GM21576 (cell line): ENCODE measurements around the gene SMAD6.
"Not testable (repeated sequence)": the region's sequence is repeated elsewhere in the genome, so short reads cannot be mapped to it uniquely, and the experiment has no call there.

Experiments
- ATAC-seq: cut with Tn5 transposase; IDR thresholded peaks from one replicate; pipeline ENCODE4 v1.9.1; 2021; ENCODE audit warnings: mild to moderate bottlenecking, moderate library complexity; ENCODE audit not compliant: unreplicated experiment

The SMAD6 gene

DNA sequence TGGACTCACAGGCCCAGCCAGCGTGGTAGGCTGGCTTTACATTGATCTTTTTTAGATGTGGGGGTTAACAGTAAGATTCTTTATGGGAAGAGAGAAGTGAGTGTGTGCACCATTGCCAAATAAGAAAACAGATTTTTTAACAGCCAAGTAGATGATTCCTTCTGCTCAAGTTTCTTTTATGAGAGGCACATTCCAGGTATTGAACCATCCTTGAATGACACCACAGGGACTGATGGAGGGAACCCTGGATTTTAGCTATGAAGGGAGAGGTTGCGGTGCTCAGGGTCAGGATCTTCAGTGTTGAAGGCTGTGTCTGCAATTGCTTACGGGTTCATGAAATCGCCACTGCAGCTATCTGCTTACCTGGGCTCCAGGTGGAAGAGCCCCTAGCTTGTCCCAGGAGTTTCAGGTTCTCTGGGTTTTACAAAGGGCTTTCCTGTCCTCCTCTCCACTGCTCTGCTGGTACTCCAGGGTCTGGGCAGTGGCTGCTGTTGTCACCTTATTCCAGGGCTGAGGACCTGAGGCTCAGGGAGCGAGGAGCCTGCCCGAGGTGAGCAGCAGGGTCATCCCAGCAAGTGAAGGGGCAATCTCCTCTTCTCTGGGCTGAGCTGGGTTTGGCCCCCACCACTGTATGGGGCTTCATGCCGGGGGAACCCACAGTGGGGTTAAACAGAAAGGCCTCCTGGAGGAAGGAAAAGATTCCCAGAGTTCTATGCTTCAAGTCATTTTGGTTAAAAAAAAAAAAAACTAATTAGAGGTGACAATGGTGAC, 53.4 kb downstream of the SMAD6 start:
- no peak for ATAC-seq

DNA sequence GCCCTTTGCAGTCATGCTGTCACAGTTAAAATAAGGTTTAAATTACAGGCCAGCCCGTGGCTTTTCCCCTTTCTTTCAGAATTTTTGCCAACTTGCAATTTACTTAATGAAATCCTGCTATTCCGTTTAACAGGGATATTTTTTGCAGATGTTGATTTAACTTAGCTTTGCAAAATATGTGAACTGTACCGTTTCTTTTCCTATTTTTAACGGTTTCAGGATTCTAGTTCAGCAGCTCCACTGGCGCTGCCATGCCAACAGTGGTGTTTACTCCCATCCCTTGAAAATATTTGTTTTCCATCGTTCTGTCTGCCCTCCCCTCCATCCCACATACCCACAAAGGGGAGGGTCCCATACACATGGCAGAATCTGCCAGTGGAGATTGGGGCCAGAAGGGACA, 54.3 kb downstream of the SMAD6 start:
- no peak for ATAC-seq

DNA sequence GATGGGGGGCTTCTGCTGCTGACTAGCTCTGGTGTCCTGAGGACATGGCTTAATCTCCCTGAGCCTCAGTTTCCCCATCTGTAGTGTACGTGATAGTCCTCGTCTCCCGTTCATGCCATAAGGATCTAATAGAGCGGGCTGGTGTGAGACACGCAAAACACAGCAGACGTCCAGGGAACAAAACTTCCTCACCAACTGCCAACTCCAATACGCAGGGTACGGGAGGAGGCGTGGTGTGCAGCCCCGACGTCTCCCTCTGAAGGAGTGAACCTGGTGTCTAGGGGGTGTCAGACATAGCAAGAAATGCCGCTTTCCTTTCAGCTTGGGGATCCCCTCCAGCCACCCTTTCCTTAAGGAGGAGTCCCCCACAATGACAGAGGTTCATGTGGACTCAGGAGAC, 55.0 kb downstream of the SMAD6 start:
- no peak for ATAC-seq

DNA sequence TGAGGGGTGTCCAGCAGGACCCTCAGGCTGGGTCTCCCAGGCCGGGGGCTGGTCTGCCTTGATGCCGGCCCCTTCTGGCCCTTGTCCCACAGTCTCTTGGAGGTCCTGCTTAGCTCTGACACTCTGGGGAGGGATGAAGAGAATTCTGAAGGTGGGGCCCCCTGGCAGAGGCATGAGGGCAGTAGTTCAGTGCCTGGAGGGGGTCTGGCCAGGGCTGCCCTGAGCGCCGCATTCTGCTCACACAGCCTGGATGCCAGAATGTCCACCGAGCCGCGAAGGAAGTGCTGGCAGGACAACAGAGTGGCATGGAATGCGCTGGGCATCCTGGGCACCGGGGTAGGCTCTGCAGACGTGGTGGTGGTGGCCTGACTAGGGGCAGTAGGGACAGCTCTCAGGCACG, 55.5 kb downstream of the SMAD6 start:
- ATAC-seq, result no peak

DNA sequence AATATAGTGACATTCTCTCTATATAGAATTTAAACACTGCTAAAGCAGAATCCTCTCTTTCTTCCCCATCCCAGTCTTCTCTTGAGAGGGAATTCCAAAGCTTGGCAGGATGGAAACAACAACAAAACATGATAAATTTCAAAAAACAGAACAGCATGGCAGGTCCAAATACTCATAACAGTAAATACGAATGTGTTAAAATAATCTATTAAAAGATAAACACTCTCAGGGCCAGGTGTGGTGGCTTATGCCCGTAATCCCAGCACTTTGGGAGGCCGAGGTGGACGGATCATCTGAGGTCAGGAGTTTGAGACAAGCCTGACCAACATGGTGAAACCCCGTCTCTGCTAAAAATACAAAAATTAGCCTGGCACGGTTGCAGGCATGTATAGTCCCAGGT, 56.2 kb downstream of the SMAD6 start:
- ATAC-seq, result not testable (repeated sequence)

DNA sequence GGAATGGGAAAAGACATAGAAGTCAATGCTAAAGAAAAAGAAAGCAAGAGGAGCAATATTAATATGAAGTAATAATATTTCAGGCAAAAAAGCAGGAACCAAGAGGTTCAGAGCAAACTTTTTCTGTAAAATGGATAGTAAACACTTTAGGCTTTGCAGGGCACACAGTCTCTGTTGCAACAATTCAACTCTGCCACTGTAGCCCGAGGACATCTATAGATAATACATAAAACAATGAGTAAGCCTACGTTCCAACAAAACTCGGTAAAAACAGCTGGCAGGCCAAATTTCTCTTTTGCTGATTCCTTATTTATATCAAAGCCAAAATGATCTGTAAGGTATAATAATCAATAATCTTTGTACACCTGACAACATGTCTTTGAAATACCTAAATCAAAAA, 56.8 kb downstream of the SMAD6 start:
- no peak for ATAC-seq

DNA sequence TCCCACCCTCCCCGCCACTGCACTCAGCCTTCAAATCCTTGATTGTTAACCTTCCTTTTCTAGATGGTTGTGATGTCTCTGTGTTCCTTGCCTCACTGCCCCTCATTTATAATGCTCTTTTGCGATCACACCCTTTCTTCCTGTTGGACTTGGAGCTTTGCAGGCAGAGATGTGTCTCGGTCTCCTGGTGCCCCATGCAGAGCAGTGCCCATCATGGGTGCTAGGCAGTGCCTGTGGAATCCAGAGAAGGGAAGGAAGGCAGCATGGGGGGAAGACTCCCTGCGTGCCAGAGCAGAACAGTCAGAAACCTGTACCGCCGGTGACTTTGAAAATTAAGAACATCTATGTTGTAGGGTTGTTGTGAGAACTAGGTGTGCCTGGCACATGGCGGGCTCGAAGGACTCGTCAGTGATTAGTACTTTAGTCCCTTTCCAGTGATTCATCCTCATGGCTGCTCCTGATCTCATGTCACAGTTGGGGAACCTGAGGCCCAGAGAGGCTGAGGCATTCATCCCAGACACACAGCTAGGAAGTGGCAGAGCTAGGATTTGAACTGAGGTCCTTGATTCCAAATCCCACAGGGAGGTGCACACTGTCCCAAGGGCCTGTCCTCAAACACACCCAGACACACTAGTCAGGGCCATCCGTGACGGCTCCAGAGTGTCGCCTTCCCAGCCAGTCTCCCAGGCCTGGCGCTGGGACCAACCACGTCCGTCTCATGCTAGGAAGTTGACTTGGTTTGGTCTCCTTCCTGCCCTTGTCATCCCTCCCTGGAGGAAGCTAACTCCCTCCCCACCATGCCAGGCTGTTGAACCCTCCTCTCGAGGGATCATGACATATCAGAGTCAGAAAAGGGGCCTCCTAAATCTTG, 58.3 kb downstream of the SMAD6 start:
- no peak for ATAC-seq

DNA sequence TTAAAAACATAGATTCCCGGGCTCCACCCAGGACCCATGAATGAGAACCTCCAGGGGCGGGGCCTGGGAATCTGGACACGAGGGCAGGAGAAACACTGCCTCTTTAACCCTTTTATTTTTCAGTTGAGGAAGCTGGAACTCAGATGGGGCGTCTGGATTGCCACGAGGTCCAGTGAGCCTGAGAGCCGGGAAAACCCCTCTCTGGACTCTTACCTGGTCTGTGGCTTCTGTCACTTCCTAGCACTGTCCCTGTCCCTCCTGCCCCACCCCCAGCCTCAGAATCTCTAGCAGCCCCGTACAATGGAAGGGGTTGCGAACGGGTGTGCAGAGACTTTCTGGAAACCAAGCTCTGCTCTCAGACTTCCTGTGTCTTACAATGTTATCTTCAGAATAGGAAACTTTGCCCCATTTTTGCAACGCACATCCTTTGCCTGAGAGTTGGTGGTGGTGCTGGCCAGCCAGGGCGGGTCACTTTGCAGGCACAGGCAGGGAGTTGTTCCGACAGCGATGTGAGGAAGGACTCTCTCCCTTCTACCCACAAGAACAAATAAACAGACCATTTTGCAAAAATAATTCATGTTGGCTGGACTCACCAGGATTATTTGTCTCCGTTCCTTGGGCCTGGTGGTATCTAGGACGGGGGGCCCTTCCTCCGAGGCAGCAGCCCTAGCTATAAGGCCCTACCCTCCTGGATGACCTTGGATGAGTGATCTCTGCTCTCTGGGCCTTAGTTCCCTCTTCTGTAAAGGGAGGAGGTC, 59.1 kb downstream of the SMAD6 start:
- ATAC-seq, result no peak

DNA sequence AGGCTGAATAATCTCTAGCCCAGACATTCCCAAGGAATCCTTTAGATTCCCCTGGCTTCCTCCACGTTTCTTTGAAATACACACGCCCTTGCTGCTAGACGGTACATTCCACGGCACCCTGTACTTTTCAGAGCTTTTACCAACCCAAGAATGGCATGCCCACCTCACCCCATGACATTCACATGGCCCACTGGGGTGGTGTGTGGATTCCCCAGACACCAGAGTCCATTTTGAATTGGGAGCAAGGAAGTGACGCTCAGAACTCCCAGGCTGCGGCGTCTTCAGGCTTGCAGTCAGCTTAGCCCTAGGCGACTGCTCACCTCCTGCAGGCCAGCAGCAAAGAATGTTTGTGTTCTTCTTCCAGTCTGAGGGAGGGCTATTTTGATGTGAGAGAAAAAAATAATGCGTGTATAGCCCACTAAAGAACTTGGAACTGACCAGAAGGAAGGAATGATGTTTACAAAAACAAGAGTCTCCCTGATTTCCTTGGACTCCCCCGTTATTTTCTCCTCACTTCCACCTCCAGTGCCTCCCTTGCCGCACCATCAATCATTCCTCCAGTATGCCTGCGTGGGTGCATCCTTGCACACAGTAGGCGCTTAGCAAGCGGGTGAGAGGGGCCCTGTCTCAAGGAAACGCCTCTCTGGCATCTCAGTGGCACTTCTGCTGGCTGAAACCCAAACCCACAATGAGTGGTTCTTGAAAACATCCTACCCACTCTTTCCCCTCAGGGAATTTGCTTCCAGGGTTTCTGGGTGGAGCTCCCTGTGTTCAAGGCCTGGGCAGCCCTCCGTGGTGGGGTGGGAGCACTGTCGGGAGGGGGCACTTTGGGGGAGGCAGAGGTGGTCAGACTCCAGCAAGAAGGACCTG, 59.9 kb downstream of the SMAD6 start:
- ATAC-seq, result no peak

DNA sequence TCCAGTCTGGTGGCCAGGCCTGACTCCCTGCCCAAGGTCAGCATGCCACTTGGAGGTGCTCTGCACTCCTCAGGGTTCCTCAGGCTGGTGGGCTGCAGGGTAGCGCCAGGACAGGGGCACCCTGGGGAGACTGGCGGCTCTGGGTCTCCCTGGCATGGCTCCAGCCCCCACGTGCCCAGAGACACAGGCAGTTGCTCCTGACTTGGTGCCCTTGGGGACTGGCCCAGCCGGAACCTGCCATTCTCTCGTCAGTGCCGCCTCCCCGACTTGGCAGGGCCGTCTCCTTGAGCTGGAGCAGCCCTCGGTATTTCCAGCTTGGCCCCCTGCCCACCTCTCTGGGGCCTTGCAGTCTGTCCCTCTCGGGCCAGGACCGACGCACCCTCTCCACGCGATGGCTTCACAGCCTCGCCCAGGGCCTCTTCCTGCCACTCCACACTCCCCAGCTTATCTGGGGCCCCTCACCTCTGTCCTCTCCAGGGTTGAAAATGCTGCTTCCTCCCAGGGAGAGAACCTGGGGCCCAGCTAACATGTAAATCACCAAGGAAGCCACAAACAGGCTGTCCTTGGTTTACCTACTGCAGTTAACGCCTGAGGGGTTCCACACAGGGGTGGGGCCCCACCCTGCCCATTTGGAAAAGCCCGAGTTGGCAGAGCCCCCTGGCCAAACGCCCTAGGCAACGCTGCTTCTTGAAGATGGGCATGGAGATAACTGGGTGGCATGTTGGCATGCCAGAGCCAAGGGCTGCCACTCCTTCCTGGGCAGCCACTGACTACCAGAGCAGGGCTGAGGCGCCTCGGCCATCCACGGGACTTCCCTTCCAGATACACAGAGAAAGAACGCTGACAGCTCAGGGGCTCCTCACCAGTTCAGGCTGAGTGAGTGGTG, 61.4 kb downstream of the SMAD6 start:
- ATAC-seq, result no peak

DNA sequence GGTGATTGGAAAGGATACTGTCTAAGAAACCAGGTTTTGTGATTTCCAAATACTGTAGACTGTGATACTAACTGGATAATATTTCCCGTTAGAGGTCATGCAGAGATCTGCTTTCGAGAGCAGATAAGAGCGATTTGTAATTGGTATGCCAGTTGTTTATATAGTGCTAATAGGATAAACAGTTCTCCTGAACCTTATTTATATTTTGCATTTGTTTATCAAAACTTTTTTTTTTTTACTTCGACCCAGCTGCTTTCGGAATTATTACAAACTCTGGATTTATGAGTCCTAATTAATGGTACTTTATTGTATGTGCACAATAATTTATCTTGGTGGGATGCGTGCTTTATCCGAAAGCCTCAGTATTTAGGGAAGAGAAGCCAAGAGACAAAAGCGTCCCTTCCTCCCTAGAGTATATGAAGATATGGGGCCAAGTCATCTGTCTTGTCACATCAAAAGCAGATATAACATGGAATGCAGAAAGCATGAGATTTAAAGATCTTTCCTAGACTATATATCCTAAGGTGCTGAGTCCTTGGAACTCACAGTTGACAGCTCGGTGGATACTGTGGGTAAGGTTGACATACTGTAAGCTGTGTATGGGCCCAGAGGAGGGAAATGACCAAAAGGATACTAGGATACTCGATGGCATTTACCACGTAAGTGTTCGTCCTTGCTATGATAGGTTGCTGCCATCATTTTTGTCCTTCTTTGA, 62.2 kb downstream of the SMAD6 start:
- no peak for ATAC-seq

DNA sequence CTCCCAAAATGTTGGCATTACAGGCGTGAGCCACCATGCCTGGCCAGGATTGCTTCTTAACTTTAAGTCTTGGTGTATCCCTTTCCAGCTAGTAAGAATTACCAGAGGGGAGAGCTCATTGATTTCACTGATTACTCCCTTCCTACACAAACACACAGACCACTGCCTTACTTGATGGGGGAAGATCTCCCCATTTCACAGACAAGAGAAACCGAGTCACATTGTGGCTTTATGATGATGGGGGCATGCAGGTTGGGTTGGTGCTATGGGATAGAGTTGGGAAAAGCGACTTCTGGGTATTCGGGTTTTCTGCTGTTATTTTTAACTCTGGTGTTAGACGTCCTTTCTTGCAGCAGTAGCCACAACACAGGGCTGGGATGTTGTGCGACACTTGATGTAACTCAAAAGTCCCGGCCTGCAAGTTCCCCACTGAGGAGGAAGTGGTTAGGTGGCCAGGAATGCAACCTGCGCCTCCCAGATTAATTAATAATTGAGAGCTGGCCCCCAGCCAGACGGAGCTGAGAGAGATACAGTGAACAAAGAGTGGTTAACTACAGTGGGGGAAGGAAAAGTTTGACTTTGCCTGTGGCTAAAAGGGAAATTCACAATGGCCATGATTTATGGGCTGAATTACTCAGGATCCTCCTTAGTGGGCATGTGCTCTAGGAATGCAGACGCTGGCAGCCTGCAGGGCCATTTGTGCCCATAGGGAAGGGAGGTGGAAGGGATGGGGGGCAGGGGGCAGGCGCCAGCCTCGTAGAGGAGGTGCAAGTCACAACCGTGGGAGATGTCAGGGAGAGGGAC, 63.6 kb downstream of the SMAD6 start:
- ATAC-seq, result peak; percentile 55

DNA sequence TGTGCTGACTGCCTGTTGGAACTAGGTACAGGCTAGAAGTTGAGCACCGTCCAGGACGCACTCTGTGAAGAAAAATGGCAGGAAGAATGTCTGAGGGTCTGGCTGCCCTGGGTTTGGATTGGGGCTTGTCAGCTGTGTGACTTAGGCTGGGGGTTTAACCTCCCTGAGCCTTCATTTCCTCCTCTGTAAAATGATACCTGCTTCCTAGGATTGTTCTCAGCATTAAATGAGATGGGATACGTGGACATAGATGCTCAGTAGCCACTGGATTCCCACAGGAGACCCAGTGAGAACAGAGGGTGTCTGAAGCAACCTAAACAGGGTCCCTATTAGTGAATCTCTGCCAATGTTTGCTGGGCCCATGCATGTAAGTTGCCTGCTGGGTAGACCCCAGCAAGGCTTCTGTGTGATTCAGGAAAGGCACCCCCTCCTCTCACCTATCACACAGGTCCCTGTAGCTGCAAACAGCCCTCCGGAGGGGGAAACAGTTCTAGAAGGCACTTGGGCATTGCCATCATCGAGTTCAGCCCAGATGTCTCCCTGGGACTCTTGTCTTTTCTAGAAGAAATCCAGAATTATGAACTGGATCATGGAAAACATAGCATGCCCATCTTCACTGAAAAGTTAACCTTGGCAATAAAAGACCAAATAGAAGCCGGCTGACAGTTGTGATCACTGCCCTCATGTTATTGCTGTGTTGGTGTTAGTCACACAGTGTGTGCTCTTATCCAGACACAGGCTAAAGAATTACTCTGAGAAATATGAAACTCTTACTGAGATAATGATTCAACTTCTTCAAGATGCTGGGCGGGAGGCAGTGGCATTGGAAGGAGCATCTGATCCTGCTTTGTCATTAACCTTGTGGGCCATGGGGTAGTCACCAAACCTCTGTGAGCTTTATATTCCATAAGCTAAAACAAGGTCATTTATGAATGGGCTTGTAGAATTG, 64.5 kb downstream of the SMAD6 start:
- no peak for ATAC-seq

DNA sequence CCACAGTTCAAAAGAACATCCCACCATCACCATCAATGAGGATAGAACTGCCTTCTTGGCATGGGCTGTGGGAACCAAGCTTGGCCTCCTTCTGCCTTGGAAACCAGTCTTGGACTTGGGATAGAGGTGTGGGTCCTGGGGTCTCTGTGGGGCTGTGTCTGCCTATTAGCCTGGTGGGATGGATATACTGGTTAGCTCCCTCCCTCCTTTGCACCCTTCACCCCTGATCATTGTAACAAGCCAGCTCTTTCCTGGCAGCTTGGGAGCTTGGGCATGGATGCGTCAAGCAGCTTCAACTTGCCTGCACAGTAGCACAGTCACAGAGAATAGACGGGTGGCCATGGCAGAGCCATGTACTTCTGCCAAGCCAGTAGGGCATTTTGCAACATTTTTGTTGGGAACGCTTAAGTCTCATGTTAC, 65.2 kb downstream of the SMAD6 start:
- ATAC-seq, result no peak

DNA sequence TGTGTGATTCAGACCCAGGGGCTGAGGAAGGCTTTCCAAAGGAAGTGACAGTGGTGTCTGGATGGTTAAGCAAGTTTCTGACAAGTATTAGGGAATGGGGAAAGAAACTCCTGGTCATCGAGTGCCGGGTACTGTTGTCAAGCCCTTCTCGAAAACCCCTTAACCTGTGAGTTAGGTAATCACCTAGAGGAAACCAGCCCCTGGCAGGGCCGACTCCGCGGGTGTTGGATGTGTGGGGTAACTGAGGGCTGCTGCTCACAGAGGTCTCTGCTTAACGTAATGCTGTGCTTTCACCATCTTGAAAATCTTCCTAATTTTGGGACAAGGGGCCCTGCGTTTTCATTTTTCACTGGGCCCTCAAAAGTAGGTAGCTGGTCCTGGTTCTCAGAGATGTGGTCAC, 67.0 kb downstream of the SMAD6 start:
- ATAC-seq, result no peak

DNA sequence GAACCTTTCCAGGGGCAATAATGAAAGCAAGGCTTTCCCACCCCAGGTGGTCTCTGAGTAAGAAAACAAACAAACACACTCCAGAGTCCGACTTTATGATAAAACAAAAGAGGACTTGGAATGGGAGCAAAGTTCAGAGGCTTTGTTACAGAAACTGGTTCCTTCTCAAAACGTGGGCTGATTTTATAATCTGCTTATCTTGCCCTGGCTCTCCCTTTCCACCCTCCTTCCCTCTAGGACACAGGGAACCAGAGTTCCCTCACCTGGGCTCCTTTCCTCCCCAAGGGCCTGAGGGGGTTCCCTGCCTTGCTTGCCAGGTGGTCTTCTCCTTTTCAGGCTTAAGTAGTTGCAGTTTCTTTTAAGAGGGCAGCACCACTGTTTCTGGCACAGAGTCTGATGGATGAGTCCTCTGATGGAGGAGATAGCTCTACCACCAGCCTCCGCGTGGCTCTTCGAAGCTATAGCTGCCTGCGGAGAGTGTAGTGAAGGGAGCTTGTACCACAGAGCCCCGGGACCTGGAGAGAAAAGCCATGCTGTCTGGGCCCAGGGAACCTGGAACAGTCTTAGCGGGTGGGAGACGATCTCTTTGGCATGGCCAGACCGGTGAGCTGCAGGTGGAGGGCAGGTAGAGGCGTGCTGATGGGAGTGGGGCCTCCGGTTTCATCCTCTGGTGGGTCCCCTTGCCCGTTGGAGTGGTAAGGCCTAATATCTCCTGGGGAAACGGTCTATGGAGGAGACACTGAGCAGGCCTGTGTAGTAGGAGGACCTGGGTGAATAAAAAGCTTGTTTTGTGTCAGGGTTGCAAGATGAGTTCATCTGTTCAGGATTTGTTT, 68.7 kb downstream of the SMAD6 start:
- no peak for ATAC-seq
